Umbilical cord (tissue), 2 donors: Measurements from ENCODE around the gene DGCR2. TPM values are rescaled to one million over a fixed set of nuclear protein-coding genes. Genes with fewer than 3 reads are reported as not detected.
"Not testable (repeated sequence)": the region's sequence is repeated elsewhere in the genome, so short reads cannot be mapped to it uniquely, and the experiment has no call there.

Source experiments
- DNase-seq: peaks from one replicate; pipeline ENCODE4 v3.0.0-alpha.2; 2015; ENCODE audit warnings: low spot score
- total RNA-seq: library from RNA; depleted of rRNA; stranded (reverse); fragments of >200 nt; gene quantifications from one replicate; pipeline ENCODE4 v1.2.3, GENCODE V29; 2014; ENCODE audit warnings: low replicate concordance; ENCODE audit not compliant: insufficient read depth

The DGCR2 gene
- total RNA-seq, 1 donor from 2014 or later = 47.4 TPM

DNA sequence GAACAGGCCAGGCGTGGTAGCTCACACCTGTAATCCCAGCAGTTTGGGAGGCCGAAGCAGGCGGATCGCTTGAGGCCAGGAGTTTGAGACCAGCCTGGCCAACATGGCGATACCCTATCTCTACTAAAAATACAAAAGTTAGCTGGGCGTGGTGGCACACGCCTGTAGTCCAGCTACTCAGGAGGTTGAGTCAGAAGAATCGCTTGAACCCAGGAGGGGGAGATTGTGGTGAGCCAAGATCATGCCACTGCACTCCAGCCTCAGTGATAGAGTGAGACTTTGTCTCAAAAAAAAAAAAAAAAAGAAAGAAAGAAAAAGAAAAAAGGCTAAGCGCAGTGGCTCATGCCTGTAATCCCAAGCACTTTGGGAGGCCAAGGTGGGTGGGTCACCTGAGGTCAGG is 110.6 kb downstream of the DGCR2 start:
- DNase-seq = not testable (repeated sequence)

DNA sequence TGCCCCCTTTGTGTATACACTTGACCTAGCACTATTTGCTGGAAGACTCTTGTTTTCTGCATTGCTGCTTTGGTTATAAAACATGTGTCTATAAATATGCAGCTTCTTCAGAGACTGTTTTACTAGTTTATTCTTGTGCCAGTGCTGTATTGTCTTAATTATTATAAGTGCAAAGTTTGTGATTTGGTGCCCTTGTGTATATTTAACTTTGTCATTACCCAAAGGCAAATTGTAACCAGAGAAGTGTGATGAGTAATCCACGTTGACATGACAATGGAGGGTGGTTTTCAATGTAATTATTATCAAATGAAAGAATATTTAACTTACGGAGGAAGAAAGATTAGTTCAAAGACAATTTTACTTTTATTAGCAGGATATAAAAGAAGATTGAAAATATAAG is 111.1 kb downstream of the DGCR2 start:
- no peak for DNase-seq

GRCh38 chr22:19005905-19006304 is 116.3 kb downstream of the DGCR2 start:
- no peak for DNase-seq

- no peak for DNase-seq
Observed at GRCh38 chr22:19004471-19004870, 117.7 kb downstream of the DGCR2 start.

DNA sequence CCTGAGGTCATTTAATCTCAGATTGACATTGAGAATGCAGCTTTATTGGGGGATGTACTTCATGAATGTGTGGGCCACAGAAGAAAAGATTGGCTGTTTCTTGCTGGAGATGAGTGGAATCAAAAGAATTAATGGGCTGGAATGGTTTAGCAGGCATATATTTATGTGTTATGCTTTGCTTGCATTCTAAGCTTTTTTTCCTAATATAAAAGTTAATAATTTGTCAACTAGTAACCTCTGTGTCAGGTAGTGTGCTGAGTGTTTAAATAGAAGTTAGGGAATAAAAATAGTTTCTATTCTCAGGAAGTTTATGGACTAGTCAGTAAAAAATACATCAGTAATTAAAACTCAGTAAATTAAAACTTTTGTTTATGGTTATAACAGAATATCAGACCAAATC is 118.7 kb downstream of the DGCR2 start:
- DNase-seq = no peak

- no peak for DNase-seq
Observed at GRCh38 chr22:19002684-19003038, 119.6 kb downstream of the DGCR2 start.

GRCh38 chr22:19001204-19001603 is 121.0 kb downstream of the DGCR2 start:
- no peak for DNase-seq

DNA sequence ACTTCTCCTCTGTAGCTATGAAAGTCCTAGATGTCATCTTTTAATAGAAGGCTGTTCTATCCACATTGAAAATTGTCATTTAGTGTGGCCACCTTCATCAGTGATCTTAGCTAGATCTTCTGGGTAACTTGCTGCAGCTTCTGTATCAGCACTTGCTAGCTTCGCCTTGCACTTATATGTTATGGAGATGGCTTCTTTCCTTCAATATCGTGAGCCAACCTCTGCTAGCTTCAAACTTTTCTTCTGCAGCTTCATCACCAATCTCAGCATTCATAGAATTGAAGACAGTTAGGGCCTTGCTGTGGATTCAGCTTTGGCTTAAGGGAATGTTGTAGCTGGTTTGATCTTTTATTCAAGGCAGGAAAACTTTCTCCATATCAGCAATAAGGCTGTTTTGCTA is 122.1 kb downstream of the DGCR2 start:
- DNase-seq = not testable (repeated sequence)

DNA sequence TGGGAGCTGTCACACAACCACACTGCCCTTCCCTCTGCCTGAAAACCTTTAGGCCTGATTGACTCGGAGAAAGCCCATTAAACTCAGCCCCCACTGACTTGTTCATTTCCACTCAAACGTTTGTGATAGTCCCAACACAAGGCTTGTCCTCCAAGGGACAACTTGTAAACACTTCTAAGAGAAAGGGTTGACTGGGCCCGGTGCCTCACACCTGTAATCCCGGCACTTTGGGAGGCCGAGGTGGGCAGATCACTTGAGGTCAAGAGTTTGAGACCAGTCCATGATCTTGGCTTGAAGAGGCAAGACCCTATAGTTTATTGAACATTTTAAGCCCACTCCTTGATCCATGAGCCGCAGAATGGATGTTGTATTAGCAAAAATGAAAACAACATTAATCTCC is 122.8 kb downstream of the DGCR2 start:
- no peak for DNase-seq

- no peak for DNase-seq
Observed at GRCh38 chr22:18999008-18999407, 123.2 kb downstream of the DGCR2 start.

DNA sequence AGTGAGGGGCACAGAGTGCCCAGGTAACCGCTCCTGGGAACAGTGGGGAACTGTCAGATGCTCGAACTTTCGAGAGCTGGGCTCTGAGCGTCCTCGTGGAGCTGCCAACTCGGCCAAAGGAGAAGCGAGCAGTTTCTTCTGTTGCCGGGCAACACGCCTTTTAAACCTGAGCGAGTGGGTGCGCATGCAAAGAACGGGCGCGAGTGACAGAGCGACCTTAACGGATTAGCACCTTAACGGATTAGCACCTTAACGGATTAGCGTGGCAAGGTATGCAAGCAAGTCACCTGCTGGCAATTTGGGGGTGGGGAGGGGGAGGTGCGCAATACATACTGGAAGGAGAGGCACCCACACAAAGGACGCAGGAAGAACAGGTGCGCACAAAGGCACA is 124.3 kb downstream of the DGCR2 start:
- DNase-seq = no peak

DNA sequence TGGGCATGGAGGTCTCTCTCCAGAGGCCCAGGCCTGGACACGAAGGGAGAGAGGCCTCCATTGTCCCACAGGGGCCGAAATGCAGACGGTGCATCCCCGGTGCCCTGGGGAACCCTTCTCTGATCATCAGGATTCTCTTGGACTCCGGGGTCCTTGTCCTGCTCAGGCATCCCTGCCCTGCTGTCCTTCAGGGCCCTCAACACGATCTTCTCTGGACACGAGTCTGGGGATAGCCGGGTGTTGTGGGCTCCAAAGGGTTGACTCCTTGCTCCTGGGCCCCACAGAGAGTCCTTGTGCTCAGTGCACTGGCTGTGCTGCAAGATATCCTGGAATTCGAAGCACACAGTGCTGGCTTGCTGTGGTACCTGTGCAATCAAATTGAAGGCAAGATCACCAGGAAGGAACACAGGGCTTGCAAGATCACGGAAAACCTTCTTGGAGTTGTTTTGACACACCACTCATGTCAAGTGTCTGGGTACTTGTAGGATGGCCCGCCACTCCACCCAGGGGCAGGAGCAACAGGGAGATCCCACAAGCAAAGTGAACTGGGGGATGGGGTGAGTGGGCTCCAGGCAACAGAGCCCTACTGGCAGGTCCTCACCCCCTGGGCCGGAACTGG is 124.8 kb downstream of the DGCR2 start:
- no peak for DNase-seq

GRCh38 chr22:18996376-18996900 is 125.8 kb downstream of the DGCR2 start:
- DNase-seq = no peak

DNA sequence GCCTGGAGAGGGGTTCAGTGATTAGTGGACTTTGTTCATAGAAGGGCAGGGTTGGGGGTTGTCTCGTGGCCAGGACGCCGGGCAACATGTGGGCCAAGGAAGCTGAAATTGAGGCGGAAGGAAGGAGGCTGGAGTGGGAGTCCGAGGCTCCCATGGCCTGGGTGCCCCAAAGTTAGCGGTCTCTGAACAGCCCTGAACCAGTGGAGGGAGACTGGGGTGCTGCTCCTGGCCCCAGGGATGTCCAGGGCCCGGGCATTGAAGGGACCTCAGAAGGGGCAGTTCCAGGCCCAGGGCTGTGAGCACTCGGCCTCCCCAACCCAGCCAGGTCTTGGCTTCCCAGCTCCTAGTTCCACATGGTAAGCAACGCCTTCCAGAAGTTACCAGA is 126.9 kb downstream of the DGCR2 start:
- no peak for DNase-seq

DNA sequence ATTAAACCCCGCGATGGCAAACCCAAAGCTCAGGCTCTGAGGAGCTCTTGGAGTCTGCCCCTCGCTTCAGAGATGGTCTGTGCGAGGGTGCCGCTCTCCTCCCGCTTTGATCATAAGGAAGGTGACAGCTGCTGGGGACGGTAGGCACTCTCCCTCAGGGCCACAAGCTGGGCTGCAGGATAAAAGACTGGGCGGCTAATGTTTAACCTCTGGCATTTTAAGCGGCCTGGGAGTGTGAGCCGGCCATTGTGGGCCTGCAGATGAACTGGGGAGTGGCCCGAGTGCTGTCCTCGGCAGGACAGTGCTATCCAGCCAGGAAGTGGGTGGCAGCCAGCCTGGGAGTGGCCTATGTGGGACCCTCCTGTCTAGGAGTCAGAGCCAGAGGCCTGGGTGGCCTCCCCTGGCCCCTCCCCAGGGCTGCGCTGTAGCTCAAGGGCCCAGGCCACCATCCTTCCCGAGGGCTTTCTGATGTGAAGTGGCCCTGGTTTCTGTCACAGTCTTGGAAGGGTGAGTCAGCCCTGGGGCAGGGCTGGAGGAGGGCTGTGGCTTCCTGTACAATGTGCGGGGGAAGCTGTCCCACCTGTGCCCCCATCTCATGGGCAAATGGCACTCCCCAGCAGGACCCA is 127.4 kb downstream of the DGCR2 start:
- no peak for DNase-seq

DNA sequence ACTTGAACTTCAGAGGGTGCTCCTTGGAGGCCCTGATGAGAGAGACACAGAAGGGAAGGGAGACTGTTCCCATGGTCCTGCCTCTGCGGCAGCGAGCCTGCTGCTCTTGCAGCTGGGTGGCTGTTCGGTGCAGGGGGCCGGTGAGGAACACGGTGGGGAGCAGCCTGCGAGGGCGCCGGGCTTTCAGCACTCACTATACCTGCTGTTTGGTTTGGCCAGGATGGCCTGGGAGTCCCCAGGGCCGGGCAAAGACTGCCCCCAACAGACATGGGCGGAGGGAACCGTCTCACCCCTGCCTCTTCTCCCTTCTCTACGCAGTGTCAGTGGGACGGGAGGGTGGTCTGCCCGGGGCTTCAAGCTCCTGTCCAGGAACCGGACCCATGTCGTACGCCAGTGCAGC is 128.2 kb downstream of the DGCR2 start:
- DNase-seq = no peak

GRCh38 chr22:18992543-18993198 is 129.5 kb downstream of the DGCR2 start:
- no peak for DNase-seq

DNA sequence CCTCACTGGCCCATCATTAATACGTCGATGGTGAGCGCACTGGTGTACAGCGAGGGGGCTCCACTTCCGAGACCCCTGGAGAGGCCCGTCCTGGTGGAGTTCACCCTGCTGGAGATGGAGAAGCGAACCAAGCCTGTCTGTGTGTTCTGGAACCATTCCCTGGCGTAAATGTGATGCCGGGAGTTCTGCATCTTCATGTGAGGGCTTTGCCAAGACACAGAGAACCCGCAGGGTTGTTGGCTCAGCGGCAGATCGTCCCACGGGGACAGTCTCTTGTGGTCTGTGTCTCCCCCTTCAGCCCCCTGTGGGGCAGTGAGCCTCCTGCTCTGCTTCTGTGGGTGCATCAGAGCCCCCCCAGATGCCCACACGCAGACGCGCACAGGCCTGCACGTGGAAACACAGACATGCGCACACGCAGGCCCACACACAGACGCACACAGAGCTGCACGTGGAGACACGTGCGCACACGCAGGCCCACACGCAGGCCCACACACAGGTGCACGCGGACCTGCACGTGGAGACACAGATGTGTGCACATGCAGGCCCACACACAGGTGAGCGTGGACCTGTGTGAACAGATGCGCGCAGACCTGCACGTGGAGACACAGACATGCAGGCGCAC is 130.3 kb downstream of the DGCR2 start:
- no peak for DNase-seq

- no peak for DNase-seq
Observed at GRCh38 chr22:18991138-18991432, 131.1 kb downstream of the DGCR2 start.

DNA sequence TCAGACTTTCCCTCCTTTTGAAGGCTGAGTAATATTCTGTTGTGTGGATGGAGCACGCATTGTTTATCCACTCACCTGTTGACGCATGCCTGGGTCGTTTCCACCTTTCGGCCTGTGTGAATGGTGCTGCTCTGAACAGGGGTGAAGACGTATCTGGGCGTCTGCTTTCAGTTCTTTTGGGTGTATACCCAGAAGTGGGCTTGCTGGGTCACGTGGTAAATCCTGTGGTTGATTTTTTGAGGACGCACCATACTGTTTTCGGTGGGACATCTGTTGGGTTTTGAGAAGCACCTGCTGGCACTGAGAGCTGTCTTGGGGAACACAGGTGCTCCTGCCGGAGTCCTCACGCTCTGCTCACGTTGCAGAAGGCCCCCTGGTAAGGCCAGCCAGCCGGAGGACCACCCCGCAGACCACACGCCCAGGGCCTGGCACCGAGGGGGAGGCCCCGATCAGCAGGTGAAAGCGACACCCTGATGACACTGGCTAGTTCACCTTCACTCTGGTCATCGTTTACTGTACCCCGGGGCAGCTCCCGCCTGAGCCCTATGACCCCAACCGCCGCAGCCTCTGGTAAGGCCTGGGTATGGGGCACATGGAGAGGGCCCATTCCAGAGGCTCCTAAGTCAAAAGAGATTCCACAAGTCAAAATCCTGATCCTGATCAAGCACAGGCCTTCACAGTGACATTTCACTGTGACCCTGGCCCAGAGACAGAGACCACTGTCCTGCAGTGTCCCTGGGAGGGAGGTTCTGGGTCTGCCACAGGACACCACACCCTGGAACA is 131.7 kb downstream of the DGCR2 start:
- no peak for DNase-seq

DNA sequence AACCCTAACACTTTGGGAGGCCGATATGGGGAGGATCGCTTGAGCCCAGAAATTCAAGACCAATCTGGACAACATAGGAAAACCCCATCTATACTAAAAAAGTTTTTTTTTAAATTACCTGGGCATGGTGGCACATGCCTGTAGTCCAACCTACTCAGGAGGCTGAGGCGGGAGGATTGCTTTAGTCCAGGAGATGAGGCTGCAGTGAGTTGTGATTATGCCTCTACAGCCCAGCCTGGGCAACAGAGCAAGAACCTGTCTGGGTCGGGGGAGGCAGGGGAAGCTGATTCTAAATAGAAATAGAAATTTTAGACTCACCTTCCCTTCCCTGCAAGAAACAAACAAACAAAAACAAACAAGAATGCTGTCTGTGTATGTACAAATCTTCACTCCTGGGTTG is 133.3 kb downstream of the DGCR2 start:
- no peak for DNase-seq

- no peak for DNase-seq
Observed at GRCh38 chr22:18987765-18988164, 134.4 kb downstream of the DGCR2 start.
